Stimulated activated naive CD4-positive, alpha-beta T cell treated with Interleukin-2 at 50 U/mL for 16 hours (primary cell): ENCODE measurements around the gene PPIF.

ENCODE experiments used
- DNase-seq: peaks from one replicate; lab custom pipeline; 2025; lab: John Stamatoyannopoulos, UW

Gene PPIF

DNA sequence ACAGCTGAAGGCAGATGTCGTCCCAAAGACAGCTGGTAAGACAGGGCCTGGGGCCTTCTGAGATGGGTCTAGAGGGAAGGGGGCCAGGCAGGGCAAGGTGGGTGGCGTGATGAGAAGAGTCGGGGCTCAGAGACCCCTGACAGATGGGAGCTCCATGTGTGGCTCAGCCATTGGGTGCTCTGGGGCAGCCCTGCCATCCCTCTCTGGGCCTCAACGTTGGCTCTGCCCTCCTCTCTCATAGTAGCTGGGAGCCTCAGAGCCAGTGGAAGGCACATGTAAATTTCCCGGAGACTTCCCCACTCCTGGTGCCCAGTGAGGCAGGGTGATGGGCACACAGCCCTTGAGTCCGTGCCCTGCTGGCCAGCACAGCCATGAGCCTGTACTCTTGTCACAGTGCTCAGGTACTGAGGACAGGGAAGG lies 1.8 kb downstream of the PPIF start:
- DNase-seq, result no peak

DNA sequence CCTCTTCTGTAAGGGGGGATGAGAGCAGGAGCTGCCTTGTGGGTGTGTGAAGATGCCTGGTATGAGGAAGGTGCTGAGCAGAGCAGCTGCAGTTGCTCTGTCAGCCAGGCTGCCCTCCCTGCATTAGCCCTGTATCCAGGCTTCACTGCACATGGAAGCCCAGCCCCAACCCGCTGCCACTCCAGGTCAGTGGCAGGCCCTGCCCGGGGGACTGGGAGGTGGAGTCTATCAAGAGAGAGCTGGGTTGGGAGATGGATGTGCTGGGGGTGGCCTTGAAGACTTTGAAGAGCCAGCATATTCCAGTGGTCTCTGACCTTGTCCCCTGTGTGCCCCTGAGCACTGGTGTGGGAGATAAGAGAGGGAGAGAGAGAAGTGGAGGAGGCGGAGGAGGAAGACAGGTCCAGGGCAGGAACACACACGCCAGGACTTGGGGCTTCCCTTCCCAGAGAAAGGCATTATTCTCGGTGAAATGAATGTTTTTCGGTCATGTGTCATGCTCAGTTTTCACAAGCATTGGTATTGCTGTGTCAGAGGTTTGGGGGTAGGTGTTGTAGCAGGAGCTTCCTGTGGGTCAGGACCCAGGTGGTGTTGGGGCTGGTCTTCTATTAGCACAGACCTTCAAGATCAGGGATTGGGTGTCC lies 2.6 kb downstream of the PPIF start:
- DNase-seq, result no peak

DNA sequence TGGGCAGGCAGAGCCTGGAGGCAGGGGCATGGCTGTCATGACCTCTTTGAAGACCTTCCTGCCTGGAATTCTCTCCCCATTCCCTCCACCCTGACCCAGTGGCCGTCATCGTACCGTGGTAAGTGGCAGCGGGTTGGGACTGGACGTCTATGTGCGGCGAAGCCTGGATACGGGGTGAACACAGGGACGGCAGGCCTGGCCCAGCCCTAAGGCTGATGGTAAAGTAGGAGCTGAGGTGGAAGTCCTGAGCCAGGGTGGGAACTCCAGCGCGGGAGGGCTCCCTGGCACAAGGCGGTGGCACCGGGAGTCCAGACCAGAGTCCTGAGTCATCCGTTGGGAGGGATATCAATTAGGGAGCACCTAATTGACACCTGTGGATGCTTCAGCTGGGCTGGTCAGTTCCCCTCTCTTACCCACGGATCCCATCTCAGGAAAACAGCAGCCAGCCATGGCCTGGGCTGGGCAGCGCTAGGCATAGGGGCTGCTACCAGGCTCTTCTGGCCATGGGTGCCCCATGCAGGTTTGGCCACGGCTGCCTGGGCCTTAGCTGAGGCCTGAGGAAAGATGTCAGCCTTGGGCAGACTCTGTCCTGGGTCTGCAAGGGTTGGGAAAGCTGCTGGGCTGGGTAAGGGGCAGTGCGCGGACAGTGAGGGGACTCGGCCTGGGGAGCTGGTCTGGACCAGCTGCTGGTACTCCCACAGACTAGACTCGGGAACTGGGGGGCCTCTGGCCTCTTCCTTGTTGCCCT lies 3.3 kb downstream of the PPIF start:
- DNase-seq, result no peak

DNA sequence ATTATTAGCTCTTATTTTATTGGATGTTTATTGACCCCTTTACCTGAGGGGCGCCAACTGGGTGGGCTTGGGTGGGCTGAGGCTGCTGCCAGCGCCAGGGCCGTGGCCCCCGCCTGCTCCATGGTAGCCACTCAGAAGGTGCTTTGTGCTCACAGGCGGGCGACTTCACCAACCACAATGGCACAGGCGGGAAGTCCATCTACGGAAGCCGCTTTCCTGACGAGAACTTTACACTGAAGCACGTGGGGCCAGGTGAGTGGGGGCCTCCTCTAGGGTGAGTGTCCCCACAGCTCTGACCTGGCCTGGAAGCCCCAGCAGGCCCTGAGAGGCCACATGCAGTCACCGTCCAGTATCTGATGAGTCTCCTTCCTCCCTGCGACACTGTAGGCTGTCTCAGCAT lies 4.1 kb downstream of the PPIF start:
- no peak for DNase-seq

DNA sequence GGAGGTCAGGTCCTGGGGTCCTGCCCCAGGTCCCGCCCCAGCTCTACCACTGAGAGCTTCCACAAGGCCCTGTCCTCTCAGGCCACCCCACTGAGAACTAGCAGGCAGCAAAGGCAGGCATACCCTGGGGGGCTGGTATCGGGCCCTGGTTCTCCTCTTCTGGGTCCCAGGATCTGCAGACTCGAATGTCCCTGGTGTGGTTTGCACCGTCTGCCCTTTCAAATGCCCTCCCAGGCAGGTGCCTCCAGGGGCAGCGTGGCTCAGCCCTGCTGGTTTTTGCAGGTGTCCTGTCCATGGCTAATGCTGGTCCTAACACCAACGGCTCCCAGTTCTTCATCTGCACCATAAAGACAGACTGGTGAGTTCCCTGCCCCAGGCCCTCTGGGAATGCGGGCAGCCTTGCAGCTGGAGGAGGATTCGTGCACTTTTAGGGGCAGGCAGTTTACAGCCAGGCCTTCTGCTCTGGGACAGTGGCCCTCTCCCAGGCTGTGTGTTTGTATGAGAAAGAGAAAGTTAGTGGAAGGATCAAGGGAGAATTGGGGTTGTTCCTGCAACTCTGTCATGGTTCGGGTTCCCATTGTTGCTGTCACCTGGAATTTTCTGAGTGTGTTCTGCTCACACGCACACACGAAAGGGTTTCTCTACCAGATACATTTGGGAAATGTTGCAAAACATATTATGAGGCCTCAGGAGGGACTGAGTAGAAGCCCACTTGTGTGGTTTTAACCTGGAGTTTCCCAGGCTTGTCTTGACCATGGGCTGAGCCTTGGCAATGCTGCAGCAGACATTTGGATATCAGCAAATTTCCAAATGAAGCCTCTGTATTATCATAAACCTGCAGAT lies 5.0 kb downstream of the PPIF start:
- DNase-seq, result no peak

DNA sequence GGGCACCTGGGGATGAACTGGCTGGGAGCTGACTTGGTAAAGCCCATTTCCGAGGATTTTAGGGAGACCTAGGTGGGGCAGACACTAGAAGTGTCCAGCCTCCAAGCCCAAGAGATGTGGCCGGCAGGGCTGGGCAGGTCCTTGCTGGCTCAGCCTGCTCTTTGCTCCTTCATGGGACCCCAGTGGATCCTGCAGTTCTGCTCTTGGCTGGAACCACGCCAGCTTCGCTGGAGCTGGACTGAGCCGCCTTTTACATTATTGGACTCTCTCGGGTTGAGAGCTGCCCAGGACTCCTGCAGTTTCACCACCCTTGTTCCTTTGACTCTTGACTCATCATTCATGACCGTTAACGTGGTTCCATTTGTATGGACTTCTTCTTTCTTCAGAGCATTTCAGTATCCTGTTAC lies 5.7 kb downstream of the PPIF start:
- no peak for DNase-seq

DNA sequence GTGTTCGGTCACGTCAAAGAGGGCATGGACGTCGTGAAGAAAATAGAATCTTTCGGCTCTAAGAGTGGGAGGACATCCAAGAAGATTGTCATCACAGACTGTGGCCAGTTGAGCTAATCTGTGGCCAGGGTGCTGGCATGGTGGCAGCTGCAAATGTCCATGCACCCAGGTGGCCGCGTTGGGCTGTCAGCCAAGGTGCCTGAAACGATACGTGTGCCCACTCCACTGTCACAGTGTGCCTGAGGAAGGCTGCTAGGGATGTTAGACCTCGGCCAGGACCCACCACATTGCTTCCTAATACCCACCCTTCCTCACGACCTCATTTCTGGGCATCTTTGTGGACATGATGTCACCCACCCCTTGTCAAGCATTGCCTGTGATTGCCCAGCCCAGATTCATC lies 6.5 kb downstream of the PPIF start:
- DNase-seq, result no peak

DNA sequence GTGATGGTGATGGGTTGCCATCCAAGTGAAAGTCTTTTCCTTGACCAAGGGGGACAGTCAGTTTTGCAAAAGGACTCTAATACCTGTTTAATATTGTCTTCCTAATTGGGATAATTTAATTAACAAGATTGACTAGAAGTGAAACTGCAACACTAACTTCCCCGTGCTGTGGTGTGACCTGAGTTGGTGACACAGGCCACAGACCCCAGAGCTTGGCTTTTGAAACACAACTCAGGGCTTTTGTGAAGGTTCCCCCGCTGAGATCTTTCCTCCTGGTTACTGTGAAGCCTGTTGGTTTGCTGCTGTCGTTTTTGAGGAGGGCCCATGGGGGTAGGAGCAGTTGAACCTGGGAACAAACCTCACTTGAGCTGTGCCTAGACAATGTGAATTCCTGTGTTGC lies 6.9 kb downstream of the PPIF start:
- DNase-seq, result no peak

DNA sequence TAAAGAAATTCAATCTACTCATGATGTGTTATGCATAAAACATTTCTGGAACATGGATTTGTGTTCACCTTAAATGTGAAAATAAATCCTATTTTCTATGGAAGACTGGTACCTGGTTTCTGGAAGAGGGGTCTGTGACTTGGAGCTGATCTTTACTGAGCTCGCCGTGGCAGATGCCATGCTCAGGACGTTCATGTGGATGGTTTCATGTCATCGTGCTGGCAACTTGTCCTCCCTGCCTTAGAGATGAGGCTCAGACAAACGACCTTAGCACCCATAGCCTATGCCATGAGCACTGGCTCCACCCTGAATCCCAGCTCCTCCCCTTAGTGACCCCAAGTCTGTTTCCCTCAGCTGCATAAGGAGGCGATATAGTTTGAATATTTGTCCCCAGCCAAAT lies 7.3 kb downstream of the PPIF start:
- no peak for DNase-seq

DNA sequence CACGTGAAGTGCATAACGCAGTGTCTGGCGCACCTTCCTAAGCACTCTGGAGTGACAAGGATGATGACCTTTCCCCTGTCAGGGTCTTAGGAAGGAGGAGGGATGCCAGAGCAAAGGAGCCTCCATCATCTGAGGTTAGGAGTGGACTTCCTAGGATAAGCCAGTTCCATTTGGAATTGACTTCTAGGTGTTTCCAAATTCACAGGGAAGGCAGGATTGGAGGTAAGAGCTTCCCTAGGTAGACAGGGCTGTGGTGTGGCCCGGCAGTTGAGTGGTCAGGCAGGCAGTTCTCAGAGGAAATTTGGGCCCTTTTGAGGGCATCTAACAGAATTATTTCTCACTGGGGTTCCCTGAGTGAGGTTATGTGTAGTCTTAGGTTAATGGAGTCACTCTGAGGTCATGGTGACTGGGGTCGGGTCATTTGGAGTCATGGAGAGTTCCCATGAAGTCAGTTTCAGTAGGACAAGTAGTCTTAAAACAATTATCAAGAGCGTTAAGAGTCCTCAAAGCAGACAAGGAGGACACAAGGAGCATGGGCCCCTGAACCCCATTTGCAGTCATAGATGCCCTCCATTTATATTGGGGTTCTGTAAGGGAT lies 8.2 kb downstream of the PPIF start:
- DNase-seq, result no peak

DNA sequence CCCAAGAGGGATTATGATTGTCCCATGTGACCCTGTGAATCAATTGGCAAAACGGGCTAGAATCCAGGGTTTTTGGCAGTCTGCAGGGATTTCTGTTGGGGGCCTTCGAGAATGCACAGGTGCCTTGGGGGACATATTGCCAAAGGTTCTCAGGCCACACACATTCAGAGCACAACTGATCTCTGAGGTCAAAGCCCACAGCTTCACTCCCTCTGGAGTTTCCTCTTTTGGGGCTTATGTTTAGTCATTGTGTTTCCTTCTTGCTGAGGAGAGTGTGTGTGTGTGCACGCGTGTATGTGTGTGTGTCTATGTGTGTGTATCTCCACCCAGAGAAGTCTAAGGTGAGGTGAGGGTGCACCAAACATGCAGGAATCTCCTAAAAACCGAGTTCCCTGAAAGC lies 8.8 kb downstream of the PPIF start:
- DNase-seq, result no peak

DNA sequence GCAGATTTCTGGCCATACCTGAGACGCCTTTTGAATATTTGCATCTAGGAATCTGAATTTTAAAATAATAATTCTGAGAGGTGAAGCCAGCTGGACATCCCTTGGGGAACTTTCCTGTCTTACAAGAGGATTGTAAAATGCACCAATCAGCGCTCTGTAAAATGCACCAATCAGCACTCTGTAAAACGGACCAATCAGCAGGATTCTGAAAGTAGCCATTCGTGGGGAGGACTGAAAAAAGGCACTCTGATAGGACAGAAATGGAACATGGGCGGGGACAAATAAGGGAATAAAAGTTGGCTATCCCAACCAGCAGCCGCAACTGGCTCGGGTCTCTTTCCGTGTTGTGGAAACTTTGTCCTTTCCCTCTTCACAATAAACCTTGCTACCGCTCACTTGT lies 9.9 kb downstream of the PPIF start:
- no peak for DNase-seq

DNA sequence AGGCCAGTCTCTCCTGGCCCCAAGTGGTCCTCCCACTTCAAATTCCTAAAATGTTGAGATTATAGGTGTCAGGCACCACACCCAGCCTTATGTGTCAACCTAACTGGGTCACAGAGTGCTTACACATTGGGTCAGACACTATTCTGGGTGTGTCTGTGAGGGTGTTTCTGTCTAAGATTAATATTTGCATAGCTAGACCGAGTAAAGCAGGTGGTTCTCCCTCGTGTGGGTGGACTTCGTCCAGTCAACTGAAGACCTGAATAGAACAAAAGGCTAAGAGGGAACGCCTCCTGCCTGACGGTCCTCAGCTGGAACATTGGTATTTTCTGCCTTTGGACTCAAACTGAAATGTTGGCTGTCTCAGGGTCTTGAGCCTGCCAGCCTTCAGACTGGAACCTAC lies 11.5 kb downstream of the PPIF start:
- no peak for DNase-seq

DNA sequence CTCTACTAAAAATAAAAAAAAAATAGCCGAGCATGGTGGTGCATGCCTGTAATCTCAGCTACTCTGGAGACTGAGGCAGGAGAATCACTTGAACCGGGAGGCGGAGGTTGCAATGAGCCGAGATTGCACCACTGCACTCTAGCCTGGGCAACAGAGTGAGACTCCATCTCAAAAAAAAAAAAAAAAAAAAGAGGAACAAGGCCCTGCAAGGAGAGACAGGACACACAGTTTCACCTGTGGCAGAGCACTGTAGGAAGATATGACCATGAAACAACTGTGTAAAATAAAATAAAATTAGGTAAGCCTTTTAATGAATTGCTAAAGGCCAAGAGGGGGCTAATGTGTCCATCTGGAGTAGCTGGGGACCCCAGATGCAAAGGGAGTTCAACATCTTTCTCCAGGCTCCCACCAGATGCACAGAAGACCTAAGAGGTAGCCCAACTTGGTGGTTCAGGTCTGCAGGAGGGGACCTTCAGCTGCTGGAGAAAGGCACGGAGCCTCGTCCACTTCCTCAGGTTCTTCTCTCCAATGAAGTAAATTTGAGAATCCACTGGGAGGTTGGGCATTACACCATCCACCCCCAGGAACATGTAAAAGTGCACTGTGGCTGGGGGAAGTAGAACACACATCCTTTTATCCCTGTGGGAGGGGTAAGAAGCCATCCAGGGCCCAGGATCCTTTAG lies 12.7 kb downstream of the PPIF start:
- no peak for DNase-seq

DNA sequence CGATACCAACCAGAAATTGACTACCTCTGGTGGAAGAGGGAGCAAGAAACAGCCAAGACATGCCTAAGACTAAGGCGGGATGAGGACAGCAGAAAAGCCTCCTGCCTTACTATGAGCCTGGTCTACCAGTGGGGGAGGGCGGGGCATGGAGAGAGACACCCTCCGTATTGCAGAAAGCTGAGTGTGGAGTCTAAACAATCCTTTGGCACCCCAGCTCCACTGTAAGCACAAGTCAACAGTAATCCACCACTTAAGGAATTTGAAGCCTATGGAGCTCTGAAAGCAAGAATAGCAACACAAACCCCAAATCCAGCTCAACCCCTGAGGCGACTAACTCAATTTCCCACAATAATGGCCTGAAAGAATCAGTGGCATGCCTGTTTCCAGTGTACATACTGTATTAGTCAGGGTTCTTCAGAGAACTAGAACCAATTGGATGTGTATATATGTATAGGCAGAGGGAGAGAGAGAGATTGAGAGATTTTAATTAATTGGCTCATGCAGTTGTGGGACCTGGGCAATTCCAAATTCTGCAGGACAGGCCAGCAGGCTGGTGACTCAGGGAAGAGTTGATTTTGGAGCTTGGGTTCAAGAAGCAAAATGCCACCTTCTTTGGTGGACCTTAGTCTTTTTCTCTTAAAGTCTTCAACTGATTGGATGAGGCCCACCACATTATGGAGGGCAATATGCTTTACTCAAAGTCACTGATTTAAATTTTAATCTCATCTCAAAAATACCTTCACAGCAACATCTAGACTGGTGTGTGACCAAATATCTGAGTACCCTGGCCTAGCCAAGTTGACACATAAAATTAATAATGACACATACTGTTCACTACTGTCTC lies 13.5 kb downstream of the PPIF start:
- no peak for DNase-seq

DNA sequence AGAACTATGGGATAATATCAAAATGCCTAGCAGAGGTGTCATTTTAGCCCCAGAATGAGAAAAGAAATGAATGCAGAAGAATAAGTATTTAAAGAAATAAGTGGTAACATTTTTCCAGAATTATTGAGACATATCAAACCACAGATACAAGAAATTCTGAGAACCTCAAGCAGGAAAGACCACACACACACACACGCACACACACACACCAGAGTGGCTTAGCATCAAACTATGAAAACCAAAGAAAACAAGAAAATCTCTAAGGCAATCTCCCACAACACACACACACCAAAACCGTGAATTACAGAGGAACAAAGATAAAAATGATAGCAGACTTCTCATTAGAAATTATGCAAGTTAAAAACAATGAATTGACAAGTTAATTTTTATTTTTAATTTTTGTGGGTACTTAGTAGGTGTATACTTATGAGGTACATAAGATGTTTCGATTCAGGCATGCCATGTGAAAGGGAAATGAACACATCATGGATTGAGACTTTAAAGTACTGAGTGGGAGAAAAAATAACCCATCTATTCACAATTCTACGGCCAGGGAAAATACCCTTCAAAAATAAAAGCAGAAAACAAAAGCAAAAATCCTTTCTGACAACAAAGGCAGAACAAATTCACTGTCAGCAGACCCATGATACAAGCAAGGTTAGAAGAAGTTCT lies 14.6 kb downstream of the PPIF start:
- no peak for DNase-seq

DNA sequence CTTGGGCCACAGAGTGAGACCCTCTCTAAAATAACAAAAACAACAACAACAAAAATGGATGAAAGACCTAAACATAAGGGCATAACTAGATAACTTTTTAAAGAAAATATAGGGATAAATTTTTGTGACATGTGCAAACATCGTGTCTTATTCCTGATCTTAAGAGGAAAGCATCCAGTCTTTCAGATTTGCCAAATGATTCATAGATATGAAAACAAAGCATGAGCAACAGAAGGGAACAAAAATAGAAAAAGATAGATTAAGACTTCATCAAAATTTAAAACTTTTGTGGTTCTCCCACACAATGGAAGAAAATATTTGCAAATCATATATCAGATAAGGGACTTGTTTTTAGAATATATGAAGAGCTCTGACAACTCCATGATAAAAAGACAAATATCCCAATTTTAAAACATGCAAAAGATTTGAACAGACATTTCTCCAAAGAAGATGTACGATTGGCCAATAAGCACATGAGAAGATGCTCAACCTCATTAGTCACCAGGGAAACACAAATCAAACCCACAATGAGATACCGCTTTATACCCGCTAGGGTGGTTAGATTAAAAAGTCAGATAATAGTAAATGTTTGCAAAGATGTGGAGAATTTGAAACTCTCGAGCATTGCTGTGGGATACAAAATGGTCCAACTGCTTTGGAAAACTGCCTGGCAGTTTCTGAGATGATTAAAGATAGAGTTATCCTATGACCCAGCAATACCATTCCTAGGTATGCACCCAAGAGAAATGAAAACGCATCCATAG lies 20.3 kb downstream of the PPIF start:
- DNase-seq, result no peak

DNA sequence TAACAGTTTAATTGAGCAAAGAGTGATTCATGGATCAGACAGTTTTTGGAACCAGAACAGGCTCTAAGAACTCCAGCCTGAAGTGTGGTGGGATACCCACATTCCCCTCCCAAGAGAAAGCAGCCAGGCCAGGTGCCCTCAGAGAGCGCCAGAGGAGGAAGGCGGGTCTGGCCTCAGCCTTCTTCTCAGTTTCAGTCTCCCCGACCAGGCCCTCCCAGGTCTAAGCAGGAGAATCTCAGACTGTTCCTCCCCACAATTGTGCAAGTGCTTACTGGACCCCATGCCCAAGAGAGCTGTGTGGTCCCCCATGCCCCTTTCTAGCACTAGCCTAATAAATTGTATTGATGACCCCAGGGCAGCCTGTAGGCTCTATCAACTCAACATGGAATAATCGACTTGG lies 25.6 kb downstream of the PPIF start:
- DNase-seq, result no peak

DNA sequence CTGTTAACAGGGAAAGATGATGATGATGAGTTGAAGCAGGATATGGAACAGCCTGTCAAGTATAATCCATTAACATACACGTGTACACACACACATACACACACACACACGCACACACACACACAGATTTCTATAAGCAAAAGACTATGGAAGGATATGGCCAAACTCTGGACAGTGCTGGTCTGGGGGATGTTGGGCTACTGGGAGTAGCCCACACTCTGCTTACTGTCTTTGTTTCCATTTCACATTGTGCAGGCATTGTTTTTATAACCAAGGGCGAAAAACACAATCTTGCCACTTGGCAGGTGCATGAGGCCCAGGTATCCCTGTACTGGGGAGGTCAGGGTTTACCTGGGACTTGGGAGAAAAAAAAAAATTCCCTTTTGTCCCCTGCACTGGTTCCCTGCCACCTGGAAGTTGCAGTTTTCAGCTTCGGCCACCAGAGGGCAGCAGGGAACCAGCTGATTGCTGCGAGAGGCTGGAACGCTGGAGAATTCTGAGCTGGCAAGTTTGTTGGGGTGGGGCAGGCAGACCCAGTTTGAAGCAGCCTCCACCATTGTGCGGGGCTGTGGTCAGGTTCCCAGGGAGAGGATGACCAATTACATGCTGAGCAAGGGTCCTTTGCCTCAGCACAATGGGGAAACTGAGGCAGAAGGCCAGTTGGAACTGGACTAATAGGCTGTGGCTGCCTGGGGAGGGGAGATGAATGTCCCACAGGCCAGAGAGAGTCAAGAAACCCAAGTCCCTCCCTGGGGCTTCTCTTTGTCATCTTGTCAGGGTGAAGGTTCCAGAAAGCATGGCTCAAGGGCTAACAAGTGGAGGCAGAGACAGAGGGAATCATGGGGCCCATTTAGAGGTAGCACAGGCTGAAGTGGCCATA lies 27.3 kb downstream of the PPIF start:
- peak; percentile 60 for DNase-seq
